AG04450 (cell line): ENCODE measurements around the gene FARP2. TPM values are rescaled to one million over a fixed set of nuclear protein-coding genes. Genes with fewer than 3 reads are reported as not detected.

Source experiments
- CTCF ChIA-PET: fragments of 300-600, 350-600 bp; formaldehyde crosslinking; extraction: SDS; loops from one replicate; lab custom pipeline; 2022; ENCODE audit warnings: antibody characterized with exemption, inconsistent platforms; lab: Charles Lee
- POLR2A ChIA-PET: fragments of 350-600 bp; formaldehyde crosslinking; extraction: SDS; loops from one replicate; lab custom pipeline; 2021; ENCODE audit warnings: antibody characterized with exemption, inconsistent platforms; lab: Yijun Ruan, JAX
- DNase-seq: peaks from one replicate; pipeline ENCODE4 v3.0.0-alpha.2; 2011; ENCODE audit warnings: low read depth, low spot score
- H3K27ac ChIP-seq: one replicate; pipeline ENCODE4 v1.5.1; 2012; ENCODE audit warnings: low read depth, low read length, control low read depth
- H3K27me3 ChIP-seq: one replicate; pipeline ENCODE4 v1.6.0; 2012; ENCODE audit warnings: low read length; ENCODE audit not compliant: control insufficient read depth, insufficient read depth
- H3K4me3 ChIP-seq: 2 replicates; pipeline ENCODE4 v1.5.1; 2011; ENCODE audit warnings: mild to moderate bottlenecking, low read depth, low read length, control low read depth
- H3K9me3 ChIP-seq: 2 replicates; pipeline ENCODE4 v1.5.1; 2012; ENCODE audit warnings: low read length; ENCODE audit not compliant: control insufficient read depth, insufficient read depth
- polyA plus RNA-seq: library from polyadenylated mRNA; depleted of rRNA; stranded (reverse); fragments of >200 nt; gene quantifications from 2 replicates; pipeline ENCODE4 v1.2.3, GENCODE V29; 2011
- TF ChIP-seq, protein P1 (sequence below): IDR thresholded peaks from 2 replicates; pipeline ENCODE4 v1.5.1; 2011; ENCODE audit warnings: low read depth, low read length, control low read depth, inconsistent platforms

FARP2 gene
- polyA plus RNA-seq, 1 experiment = 25.4 TPM

GRCh38 chr2:241493092-241493491 is 137.0 kb downstream of the FARP2 start:
- Histone ChIP-seq H3K27me3 (no peaks in the 10 kb centered on the region), H3K9me3 (no peaks in the 10 kb centered on the region; the same call in 1 of the 2 replicates), H3K27ac (no peak overlapping the region), H3K4me3 (no peak overlapping the region)
- TF ChIP-seq, protein P1, sequence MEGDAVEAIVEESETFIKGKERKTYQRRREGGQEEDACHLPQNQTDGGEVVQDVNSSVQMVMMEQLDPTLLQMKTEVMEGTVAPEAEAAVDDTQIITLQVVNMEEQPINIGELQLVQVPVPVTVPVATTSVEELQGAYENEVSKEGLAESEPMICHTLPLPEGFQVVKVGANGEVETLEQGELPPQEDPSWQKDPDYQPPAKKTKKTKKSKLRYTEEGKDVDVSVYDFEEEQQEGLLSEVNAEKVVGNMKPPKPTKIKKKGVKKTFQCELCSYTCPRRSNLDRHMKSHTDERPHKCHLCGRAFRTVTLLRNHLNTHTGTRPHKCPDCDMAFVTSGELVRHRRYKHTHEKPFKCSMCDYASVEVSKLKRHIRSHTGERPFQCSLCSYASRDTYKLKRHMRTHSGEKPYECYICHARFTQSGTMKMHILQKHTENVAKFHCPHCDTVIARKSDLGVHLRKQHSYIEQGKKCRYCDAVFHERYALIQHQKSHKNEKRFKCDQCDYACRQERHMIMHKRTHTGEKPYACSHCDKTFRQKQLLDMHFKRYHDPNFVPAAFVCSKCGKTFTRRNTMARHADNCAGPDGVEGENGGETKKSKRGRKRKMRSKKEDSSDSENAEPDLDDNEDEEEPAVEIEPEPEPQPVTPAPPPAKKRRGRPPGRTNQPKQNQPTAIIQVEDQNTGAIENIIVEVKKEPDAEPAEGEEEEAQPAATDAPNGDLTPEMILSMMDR = no peak
- no peak for DNase-seq
- POLR2A ChIA-PET = no interaction called here
- CTCF ChIA-PET = no interaction called here

DNA sequence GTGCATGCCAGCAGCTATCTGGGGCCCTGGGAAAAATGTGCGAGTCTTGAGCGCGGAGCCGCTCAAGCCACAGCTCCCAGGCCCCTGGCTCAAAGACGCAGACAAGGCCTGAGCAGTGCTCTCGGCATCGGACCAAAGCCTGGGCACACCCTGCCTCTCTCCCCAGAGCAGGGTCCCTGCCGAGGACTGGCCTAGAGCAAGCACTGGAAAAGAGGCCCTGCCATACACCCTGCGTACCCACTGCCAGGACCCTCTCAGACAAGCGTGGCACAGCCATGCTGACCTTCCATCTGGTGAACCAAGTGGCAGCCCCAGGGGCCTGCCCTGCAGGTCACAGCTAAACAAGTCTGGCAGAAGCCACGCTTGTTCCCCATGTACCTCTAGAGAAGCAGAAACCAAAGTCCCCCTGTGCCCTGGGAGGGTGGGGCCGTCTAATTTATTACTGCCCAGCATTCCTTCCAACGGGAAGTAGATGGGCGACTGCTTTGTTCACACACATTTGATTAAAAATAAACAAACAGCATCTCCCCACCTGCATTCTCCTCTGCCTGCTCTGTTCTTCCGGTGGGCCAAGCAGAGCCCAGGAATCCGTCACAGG is 138.3 kb downstream of the FARP2 start:
- H3K4me3 ChIP-seq = no peak overlapping the region
- POLR2A ChIA-PET = no interaction called here
- no peak for DNase-seq
- TF ChIP-seq, protein P1 = no peak
- H3K9me3 ChIP-seq = no peaks in the 10 kb centered on the region; the same call in 1 of the 2 replicates
- H3K27ac ChIP-seq = no peak overlapping the region
- H3K27me3 ChIP-seq = no peaks in the 10 kb centered on the region
- CTCF ChIA-PET = no interaction called here

DNA sequence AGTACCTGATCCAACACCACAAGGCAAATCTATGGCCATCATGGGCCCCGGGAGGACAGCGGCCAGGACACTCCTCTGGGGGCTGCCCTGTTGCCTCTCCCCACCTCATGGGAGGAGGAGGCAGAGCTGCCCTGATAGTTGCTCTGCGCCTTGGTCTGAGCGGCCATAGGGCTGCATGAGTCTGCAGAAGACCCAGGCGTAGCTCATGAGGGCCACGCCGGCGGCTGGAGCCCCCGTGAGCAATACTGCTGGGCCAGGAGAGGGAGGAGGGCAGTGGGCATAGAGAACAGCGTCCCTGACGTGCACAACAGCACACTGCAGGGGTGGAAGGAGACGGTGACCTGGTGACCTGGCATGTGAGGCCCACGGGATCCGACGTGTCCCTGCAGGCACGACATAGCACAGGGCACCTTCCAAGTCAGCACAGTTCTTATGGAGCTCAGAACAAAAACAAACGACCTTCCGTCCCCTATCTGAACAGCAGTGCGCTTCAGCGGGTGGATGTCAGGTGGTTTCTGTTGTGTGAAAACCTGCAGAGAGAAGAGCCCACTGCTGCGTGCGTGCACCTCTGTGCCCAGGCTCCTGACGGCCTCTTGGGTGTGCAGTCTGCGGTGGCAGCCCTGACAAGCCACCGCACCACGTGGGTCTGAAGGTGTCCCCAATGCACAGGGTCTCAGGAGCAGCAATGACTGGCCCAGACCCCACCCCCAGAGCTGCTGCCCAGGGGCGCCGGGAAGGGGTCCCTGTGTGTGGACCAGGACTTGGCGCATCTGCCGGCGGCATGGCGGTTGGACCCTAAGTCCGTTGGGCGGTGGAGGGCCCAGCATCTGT is 139.3 kb downstream of the FARP2 start:
- TF ChIP-seq, protein P1 = no peak
- no peaks in the 10 kb centered on the region for H3K27me3 ChIP-seq
- ChIA-PET POLR2A (no interaction called here), CTCF (no interaction called here)
- H3K27ac ChIP-seq = no peak overlapping the region
- no peak overlapping the region for H3K4me3 ChIP-seq
- no peaks in the 10 kb centered on the region; the same call in 1 of the 2 replicates for H3K9me3 ChIP-seq
- DNase-seq = no peak

DNA sequence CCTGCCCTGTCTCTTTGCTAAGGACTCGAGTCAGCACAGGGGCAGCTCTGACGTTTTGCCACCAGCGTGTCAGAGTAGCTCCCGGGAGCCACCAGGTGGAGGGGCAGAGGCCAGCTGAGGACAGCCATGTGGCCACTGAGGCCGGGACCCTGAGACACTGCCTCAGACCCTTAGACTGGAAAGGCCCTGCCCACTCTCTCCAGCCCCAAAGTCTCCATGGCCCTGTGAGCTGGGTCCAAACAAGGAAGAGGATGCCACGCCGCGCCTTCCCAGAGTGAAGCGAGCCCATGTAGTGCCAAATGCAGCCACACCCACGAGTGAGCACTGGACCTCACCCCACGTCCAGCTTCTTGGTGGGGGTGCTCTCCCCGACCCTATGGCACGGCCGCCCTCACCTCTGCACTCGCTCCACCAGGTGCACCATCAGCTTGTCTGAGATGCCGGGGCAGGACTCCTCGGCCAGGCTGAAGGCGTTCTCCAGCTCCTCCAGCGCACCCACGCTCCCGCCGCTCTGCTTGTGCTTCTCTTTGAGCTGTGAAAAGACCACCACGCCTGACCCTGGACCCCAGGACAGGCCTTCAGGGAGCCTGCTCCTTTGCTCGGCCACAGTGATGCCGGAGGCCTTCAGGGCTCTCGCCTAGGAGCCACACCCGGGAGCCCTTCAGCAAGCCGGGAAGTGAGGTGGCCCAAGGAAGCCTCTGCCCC is 140.1 kb downstream of the FARP2 start:
- DNase-seq = no peak
- Histone ChIP-seq H3K9me3 (no peaks in the 10 kb centered on the region; the same call in 1 of the 2 replicates), H3K4me3 (no peak overlapping the region), H3K27me3 (no peaks in the 10 kb centered on the region), H3K27ac (no peak overlapping the region)
- CTCF ChIA-PET = no interaction called here
- TF ChIP-seq, protein P1 = no peak
- POLR2A ChIA-PET = no interaction called here
